GM10266 (cell line): ENCODE results near the gene BLZF1.
"Not testable (repeated sequence)": the region's sequence is repeated elsewhere in the genome, so short reads cannot be mapped to it uniquely, and the experiment has no call there.

Experiments used
- DNase-seq: peaks from one replicate; pipeline ENCODE4 v3.0.0; 2012; ENCODE audit errors: extremely low spot score
- TF ChIP-seq, protein P1 (sequence below): IDR thresholded peaks from 2 replicates; pipeline ENCODE4 v1.5.1; 2012; ENCODE audit warnings: mild to moderate bottlenecking, low read depth; ENCODE audit not compliant: control insufficient read depth, insufficient read depth; ENCODE audit errors: missing control alignments

The BLZF1 gene

DNA sequence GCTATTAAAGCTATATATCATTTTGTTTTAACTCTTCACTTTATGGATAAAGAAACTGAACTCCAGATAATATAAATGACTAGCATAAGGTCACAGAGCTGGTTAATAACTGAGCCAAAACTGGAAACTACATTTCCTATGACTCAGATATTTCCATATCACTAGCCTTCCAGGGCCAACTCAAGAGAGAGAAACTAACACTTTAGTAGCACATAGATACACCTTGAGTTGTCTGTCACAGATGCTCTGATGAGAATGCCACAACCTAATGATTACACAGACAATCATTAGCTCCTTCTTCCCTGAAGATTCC is 41.1 kb upstream of the BLZF1 start:
- TF ChIP-seq, protein P1, sequence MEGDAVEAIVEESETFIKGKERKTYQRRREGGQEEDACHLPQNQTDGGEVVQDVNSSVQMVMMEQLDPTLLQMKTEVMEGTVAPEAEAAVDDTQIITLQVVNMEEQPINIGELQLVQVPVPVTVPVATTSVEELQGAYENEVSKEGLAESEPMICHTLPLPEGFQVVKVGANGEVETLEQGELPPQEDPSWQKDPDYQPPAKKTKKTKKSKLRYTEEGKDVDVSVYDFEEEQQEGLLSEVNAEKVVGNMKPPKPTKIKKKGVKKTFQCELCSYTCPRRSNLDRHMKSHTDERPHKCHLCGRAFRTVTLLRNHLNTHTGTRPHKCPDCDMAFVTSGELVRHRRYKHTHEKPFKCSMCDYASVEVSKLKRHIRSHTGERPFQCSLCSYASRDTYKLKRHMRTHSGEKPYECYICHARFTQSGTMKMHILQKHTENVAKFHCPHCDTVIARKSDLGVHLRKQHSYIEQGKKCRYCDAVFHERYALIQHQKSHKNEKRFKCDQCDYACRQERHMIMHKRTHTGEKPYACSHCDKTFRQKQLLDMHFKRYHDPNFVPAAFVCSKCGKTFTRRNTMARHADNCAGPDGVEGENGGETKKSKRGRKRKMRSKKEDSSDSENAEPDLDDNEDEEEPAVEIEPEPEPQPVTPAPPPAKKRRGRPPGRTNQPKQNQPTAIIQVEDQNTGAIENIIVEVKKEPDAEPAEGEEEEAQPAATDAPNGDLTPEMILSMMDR = no peak
- DNase-seq = no peak

DNA sequence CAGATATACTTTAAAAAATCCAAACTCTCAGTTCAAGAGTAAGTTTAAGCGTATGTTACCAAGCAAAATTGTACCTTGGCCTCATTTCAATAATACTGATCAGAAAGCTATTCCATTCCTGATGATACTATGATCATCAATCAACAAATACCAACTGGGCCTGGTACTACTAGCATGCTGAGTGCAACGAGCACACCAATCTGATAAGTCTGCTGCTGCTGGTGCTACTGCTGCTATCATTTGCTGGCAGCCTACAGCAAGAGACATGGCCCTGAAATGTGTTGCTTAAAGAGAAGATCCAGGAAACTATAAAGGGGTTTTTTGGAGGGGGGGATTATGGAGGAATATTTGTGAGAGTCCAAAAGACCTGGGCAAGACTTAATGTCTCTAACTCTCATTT is 40.1 kb upstream of the BLZF1 start:
- no peak for DNase-seq
- TF ChIP-seq, protein P1 = no peak

DNA sequence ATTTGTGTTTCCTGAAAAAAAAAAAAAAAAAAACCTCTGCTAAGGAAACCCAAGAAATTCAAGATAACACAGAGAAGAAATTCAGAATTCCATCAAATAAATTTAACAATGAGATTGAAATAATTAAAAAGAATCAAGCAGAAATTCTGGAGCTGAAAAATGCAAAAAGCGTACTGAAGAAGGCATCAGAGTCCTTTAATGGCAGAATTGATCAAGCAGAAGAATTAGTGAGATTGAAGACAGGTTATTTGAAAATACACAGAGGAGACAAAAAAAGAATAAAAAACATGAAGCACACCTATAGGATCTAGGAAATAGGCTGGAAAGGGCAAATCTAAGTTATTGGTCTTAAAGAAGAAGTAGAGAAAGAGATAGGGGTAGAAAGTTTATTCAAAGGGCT is 38.6 kb upstream of the BLZF1 start:
- DNase-seq = no peak
- TF ChIP-seq, protein P1 = no peak

DNA sequence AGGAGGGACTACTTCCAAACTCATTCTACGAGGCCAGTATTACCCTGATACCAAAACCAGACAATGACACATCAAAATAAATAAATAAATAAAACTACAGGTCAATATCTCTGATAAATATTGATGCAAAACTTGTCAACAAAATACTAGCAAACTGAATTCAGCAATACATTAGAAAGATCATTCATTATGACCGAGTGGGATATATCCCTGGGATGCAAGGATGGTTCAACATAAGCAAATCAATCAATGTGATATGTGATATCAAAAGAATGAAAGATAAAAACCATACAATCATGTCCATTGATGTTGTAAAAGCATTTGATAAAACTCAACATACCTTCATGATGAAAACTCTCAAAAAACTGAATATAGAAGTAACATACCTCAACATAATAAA is 37.1 kb upstream of the BLZF1 start:
- TF ChIP-seq, protein P1 = no peak
- no peak for DNase-seq

DNA sequence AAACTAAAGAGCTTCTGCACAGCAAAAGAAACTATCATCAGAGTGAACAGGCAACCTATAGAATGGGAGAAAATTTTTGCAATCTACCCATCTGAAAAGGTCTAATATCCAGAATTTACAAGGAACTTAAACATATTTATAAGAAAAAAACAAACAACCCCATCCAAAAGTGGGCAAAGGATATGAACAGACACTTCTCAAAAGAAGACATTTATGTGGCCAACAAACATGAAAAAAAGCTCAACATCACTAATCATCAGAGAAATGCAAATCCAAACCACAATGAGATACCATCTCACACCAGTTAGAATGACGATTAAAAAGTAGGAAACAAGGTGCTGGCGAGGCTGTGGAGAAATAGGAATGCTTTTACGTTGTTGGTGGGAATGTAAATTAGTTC is 33.3 kb upstream of the BLZF1 start:
- not testable (repeated sequence) for DNase-seq

DNA sequence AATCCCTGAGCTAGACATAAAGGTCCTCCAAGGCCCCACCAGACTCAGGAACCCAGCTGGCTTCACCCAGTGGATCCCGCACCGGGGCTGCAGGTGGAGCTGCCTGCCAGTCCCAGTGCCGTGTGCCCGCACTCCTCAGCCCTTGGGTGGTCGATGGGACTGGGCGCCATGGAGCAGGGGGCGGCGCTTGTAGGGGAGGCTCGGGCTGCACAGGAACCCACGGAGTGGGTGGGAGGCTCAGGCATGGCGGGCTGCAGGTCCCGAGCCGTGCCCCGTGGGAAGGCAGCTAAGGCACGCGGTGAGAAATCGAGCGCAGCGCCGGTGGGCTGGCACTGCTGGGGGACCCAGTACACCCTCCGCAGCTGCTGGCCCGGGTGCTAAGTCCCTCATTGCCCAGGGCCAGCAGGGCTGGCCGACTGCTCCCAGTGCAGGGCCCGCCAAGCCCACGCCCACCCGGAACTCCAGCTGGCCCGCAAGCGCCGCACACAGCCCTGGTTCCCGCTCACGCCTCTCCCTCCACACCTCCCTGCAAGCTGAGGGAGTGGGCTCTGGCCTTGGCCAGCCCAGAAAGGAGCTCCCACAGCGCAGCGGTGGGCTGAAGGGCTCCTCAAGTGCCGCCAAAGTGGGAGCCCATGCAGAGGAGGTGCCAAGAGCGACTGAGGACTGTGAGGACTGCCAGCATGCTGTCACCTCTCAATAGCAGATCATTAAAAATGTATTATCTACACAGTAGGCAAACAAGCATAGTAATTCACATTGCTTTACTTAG is 30.9 kb upstream of the BLZF1 start:
- DNase-seq = not testable (repeated sequence)

DNA sequence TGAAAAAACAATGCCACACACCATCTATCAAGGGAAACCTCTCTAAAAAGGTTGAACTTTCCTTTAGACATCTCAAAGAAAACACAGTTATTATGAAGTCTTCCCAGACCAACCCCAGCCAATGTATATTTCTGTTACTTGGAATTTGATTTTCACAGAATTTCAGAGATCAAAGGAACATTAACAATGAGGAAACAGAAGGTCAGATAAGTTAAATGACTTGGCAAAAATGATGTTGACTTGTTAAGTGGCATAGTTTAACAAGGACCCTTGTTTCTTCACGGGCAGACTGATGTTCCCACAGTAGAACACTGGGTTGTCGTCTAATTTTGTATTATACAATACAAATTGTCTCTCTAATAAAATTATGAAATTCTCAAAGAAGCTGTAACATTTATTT is 29.4 kb upstream of the BLZF1 start:
- TF ChIP-seq, protein P1 = no peak
- DNase-seq = no peak

DNA sequence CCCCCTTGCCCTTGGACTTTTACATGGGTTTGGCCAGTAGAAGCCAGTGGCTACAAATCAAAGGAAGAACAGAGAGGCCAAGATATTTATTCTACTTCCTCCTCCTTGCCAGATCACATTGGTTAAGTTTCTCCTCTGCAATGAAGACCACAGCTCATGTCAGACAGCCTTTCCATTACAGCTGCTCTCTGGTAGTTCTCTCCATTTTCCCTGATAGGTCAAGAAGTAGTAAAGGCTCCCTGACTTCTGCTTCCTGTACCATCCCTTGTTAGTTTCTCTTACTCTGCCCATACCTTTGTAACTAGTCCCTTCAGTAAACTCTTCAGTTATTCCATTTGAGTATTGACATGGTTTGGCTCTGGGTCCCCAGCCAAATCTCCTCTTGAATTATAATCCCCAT is 28.2 kb upstream of the BLZF1 start:
- DNase-seq = no peak
- TF ChIP-seq, protein P1 = no peak

DNA sequence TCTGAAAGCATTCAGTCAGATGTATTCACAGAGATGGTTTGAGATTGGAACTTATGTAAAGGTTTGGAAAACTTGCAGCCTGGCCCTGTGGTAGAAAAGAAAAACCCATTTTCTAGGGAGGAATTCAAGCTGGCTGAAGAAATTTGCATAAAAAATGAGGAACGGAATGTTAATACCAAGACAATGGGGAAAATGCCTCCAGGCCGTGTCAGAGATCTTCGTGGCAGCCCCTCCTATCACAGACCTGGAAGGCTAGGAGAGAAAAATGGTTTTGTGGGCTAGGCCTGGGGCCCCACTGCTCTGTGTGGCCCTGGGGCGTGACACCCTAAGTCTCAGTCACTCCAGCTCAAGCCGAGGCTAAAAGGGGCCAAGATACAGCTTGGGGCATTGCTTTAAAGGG is 27.1 kb upstream of the BLZF1 start:
- no peak for DNase-seq
- TF ChIP-seq, protein P1 = no peak

DNA sequence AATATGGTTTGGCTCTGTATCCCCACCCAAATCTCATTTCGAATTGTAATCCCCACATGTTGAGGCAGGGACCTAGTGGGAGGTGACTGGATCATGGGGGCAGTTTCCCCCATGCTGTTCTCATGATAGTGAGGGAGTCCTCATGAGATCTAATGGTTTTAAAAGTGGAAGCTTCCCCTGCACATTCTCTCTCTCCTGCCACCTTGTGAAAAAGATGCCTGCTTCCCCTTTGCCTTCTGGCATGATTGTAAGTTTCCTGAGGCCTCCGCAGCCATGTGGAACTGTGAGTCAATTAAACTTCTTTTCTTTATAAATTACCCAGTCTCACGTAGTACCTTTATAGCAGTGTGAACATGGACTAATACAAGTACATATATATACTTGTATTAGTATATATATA is 25.9 kb upstream of the BLZF1 start:
- DNase-seq = not testable (repeated sequence)
